GM12878 (cell line): ENCODE measurements around the gene GALNT18. TPM values are rescaled to one million over a fixed set of nuclear protein-coding genes. Genes with fewer than 3 reads are reported as not detected.

Experiments
- ATAC-seq: fragments of 200-7000 bp; cut with Tn5 transposase; 3 replicates; pipeline ENCODE4 v1.9.1; 2020; ENCODE audit warnings: mild to moderate bottlenecking, moderate library complexity
- BruUV-seq: library from RNA; stranded (reverse); fragments of 400-500 nt; replicated peaks from 2 replicates; lab custom pipeline; 2021; lab: Mats Ljungman, UMichigan
- CTCF ChIA-PET: fragments of 300-600 bp; sonication (Branson Sonifier 250); formaldehyde crosslinking; extraction: SDS; loops from one replicate; lab custom pipeline; 2021; ENCODE audit warnings: inconsistent platforms; lab: Yijun Ruan, JAX
- POLR2A ChIA-PET: fragments of 350-600 bp; formaldehyde crosslinking; extraction: SDS; loops from one replicate; lab custom pipeline; 2021; ENCODE audit warnings: inconsistent platforms; lab: Charles Lee
- RAD21 ChIA-PET: fragments of 300-600 bp; sonication (Branson Sonifier 250); formaldehyde crosslinking; loops from one replicate; lab custom pipeline; 2023; ENCODE audit warnings: antibody characterized with exemption; ENCODE audit not compliant: unreplicated experiment; lab: Charles Lee
- SMC1A ChIA-PET: fragments of 300-600 bp; sonication (Branson Sonifier 250); formaldehyde crosslinking; loops from one replicate; lab custom pipeline; 2023; ENCODE audit not compliant: unreplicated experiment, uncharacterized antibody; lab: Charles Lee
- DNase-seq: peaks from one replicate; pipeline ENCODE4 v3.0.0-alpha.2; 2011; ENCODE audit warnings: low read depth, low spot score
- FAIRE-seq: peaks from 3 replicates; lab custom pipeline; 2011; peaks lifted over from hg19 to GRCh38; lab: Jason Lieb, UNC
- H2AFZ ChIP-seq: 2 replicates; pipeline ENCODE4 v1.6.0; 2011; ENCODE audit warnings: low read depth, low read length, control low read depth; ENCODE audit not compliant: control insufficient read depth
- H3K27ac ChIP-seq: 2 replicates; pipeline ENCODE4 v1.5.1; 2011; ENCODE audit warnings: control low read depth; ENCODE audit not compliant: control insufficient read depth, insufficient read depth
- H3K27me3 ChIP-seq, 2 experiments: replicated peaks in 1 of 2; 2 replicates each; pipeline versions ENCODE4 v1.6.0 to v1.6.1; 2011; ENCODE audit warnings: low read length in 1 of 2; ENCODE audit not compliant: control insufficient read depth in 2 of 2, insufficient read depth in 2 of 2
- H3K36me3 ChIP-seq, 2 experiments: 2 replicates each; pipeline ENCODE4 v1.5.1; 2011; ENCODE audit warnings: low read length in 1 of 2; ENCODE audit not compliant: control insufficient read depth in 2 of 2, insufficient read depth in 2 of 2
- H3K4me1 ChIP-seq: 2 replicates; pipeline ENCODE4 v1.6.1; 2011; ENCODE audit warnings: mild to moderate bottlenecking, low read length, moderate library complexity, mixed read lengths; ENCODE audit not compliant: control insufficient read depth, insufficient read depth
- H3K4me2 ChIP-seq: 2 replicates; pipeline ENCODE4 v1.6.0; 2011; ENCODE audit warnings: control low read depth; ENCODE audit not compliant: control insufficient read depth, insufficient read depth
- H3K4me3 ChIP-seq: fragments of 200-600 bp; sonication (generic); 2 replicates; pipeline ENCODE4 v1.5.1; 2016
- H3K79me2 ChIP-seq: 2 replicates; pipeline ENCODE4 v1.6.0; 2011; ENCODE audit warnings: low read length; ENCODE audit not compliant: control insufficient read depth, insufficient read depth
- H3K9ac ChIP-seq: 2 replicates; pipeline ENCODE4 v1.8.0; 2011; ENCODE audit warnings: low read length, control low read depth, mixed read lengths; ENCODE audit not compliant: control insufficient read depth, insufficient read depth
- H3K9me3 ChIP-seq: replicated peaks from 3 replicates; pipeline ENCODE4 v1.5.1; 2011; ENCODE audit warnings: mild to moderate bottlenecking, low read length; ENCODE audit not compliant: control insufficient read depth, insufficient read depth
- H4K20me1 ChIP-seq: 2 replicates; pipeline ENCODE4 v1.6.0; 2011; ENCODE audit not compliant: control insufficient read depth, insufficient read depth
- HDAC6 ChIP-seq: fragments of 200-600 bp; sonication (generic); IDR thresholded peaks from one replicate; pipeline ENCODE4 v1.8.0; 2017; ENCODE audit warnings: antibody characterized with exemption; ENCODE audit not compliant: unreplicated experiment
- MYC ChIP-seq: IDR thresholded peaks from 2 replicates; pipeline ENCODE4 v1.6.1; 2011; ENCODE audit warnings: mild to moderate bottlenecking, low read length, moderate library complexity, inconsistent platforms; ENCODE audit not compliant: insufficient read depth, insufficient replicate concordance, insufficient read length, severe bottlenecking
- SREBF2 ChIP-seq: IDR thresholded peaks from 2 replicates; pipeline ENCODE4 v1.6.1; 2012; ENCODE audit warnings: mild to moderate bottlenecking, low read length
- ZNF687 ChIP-seq: fragments of 450-650 bp; IDR thresholded peaks from 2 replicates; pipeline ENCODE4 v1.6.1; 2017; ENCODE audit warnings: mild to moderate bottlenecking, moderate library complexity
- WGBS: methylation state at CpG from one replicate; pipeline ENCODE4 v1.1.6; 2016; ENCODE audit warnings: low lambda C conversion rate; ENCODE audit not compliant: insufficient replicate concordance, insufficient coverage; ENCODE audit errors: missing lambda C conversion rate; 5-methylcytosine and 5-hydroxymethylcytosine counted together
- in situ Hi-C: fragments of 300-500 bp; cut with MboI; formaldehyde crosslinking; loops from 9 replicates; pipeline ENCODE4 v1.14.3; 2018; ENCODE audit warnings: mixed read lengths
- intact Hi-C: fragments of 100-400 bp; cut with micrococcal nuclease; formaldehyde crosslinking; loops from one replicate; pipeline ENCODE4 v1.14.2; 2022; ENCODE audit not compliant: unreplicated experiment
- polyA plus RNA-seq, 11 experiments: library from polyadenylated mRNA; depleted of rRNA in 4 of 11; unstranded in 6 of 11; stranded (reverse) in 5 of 11; fragments of >200 nt; fragmentation: Nextera tagmentation in 4 of 11; fragmentation: Illumina TruSeq in 1 of 11; extraction: Ambion mirVana in 4 of 11; extraction: Trizol in 1 of 11; gene quantifications; 1 replicate in 1 of 11; 2 replicates in 10 of 11; pipeline versions ENCODE4 v1.2.1 to v1.2.3, GENCODE V29; 2011 to 2016; ENCODE audit warnings: inconsistent platforms in 2 of 11, missing spikeins in 2 of 11, low read depth in 1 of 11
- total RNA-seq, 4 experiments: library from RNA; depleted of rRNA in 3 of 4; stranded (reverse); fragments of >200 nt in 3 of 4; fragmentation: Illumina TruSeq in 1 of 4; extraction: Trizol in 1 of 4; gene quantifications; 2 replicates each; pipeline versions ENCODE4 v1.2.1 to v1.2.3, GENCODE V29; 2013 to 2021

The GALNT18 gene
- total and polyA plus RNA-seq, 10 of the 15 experiments (the other 5 are each of a cell fraction or from before 2014, with no cell fraction given): 1.2 to 14.2 (median 6.3) TPM

DNA sequence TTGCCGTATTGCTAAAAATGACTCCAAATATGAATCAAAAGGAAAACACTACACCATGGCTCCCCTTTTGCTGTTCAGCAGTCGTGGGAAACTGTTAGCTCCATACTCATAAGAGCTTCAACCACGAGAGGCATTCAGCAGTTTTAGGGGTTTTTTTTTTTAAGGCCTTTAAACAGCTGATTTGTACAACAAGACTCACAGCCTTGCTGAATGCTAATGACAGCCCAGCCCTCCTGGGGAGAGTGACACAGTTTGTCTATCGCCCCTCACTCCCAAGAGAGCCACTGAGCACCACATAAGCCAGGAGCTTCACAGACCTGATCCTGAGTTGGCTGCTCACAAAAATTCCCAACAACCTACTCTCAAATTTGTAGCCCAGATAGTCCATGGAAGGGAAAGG, 32.4 kb downstream of the GALNT18 start:
- Histone ChIP-seq H4K20me1 (peaks cover 8% of the 10 kb centered on the region; the same call in 1 of the 2 replicates), H3K36me3 (no peaks in the 10 kb centered on the region), H3K4me3 (0 out of 2 replicates have a peak overlapping the region, but pooled peaks have one; percentile 2), H3K9ac (no peak overlapping the region), H3K27me3 (no peaks in the 10 kb centered on the region), H3K4me2 (peak overlapping the region; percentile 56), H3K4me1 (peaks cover 11% of the 10 kb centered on the region; the same call in 1 of the 2 replicates), H3K79me2 (peaks cover 2% of the 10 kb centered on the region; the same call in 1 of the 2 replicates), H3K9me3 (no peaks in the 10 kb centered on the region), H3K27ac (0 out of 2 replicates have a peak overlapping the region, but pooled peaks have one; percentile 10), H2AFZ (peak overlapping the region; percentile 50)
- CTCF ChIA-PET: no interaction called here
- WGBS: 17% methylated on average over 4 of the region's 4 CpGs
- POLR2A ChIA-PET: no interaction called here
- DNase-seq (no peak), ATAC-seq (peak; percentile 55), FAIRE-seq (no peak)
- intact Hi-C loops: no loop called here
- RAD21 ChIA-PET: no interaction called here
- no peak for TF ChIP-seq MYC
- no peak for TF ChIP-seq SREBF2
- no peak for TF ChIP-seq HDAC6
- TF ChIP-seq ZNF687: no peak
- SMC1A ChIA-PET: interaction anchor here (1.3 to 1.5 kb wide), 3 partner anchors 11 to 29 kb away, joined by 3 to 6 read pairs (median 3); no protein-coding TSS in a partner anchor
- in situ Hi-C loops: no loop called here
- no TSS peak for BruUV-seq
